Hepatocyte (in vitro differentiated cells): Measurements from ENCODE around the gene TMEM174. TPM values are rescaled to one million over a fixed set of nuclear protein-coding genes. Genes with fewer than 3 reads are reported as not detected.
"Not testable (repeated sequence)": the region's sequence is repeated elsewhere in the genome, so short reads cannot be mapped to it uniquely, and the experiment has no call there.

Experiments used
- DNase-seq: peaks from one replicate; pipeline ENCODE4 v3.0.0-alpha.2; 2016; ENCODE audit warnings: low spot score
- H2AFZ ChIP-seq: fragments of 200-600 bp; sonication (generic); 2 replicates; pipeline ENCODE4 v1.6.0; 2016; ENCODE audit warnings: antibody characterized with exemption, mild to moderate bottlenecking
- H3K27ac ChIP-seq: fragments of 200-600 bp; sonication (generic); 2 replicates; pipeline ENCODE4 v1.5.1; 2016; ENCODE audit warnings: mild to moderate bottlenecking
- H3K27me3 ChIP-seq: fragments of 200-600 bp; sonication (generic); 2 replicates; pipeline ENCODE4 v1.6.1; 2016
- H3K36me3 ChIP-seq: fragments of 200-600 bp; sonication (generic); replicated peaks from 2 replicates; pipeline ENCODE4 v1.5.1; 2016; ENCODE audit warnings: low read depth; ENCODE audit not compliant: insufficient read depth
- H3K4me1 ChIP-seq: fragments of 200-600 bp; sonication (generic); 2 replicates; pipeline ENCODE4 v1.5.1; 2016; ENCODE audit warnings: mild to moderate bottlenecking, moderate library complexity; ENCODE audit not compliant: insufficient read depth
- H3K4me2 ChIP-seq: fragments of 200-600 bp; sonication (generic); 2 replicates; pipeline ENCODE4 v1.6.0; 2016
- H3K4me3 ChIP-seq: fragments of 200-600 bp; sonication (generic); 2 replicates; pipeline ENCODE4 v1.5.1; 2016; ENCODE audit warnings: mild to moderate bottlenecking
- H3K79me2 ChIP-seq: fragments of 200-600 bp; sonication (generic); 2 replicates; pipeline ENCODE4 v1.6.0; 2017; ENCODE audit warnings: mild to moderate bottlenecking
- H3K9me2 ChIP-seq: fragments of 200-600 bp; sonication (generic); replicated peaks from 2 replicates; pipeline ENCODE4 v1.6.0; 2017; ENCODE audit warnings: mild to moderate bottlenecking; ENCODE audit not compliant: insufficient read depth
- H3K9me3 ChIP-seq: fragments of 200-600 bp; sonication (generic); 2 replicates; pipeline ENCODE4 v1.5.1; 2016; ENCODE audit warnings: low read depth, mild to moderate bottlenecking
- H4K20me1 ChIP-seq: fragments of 200-600 bp; sonication (generic); 2 replicates; pipeline ENCODE4 v1.6.0; 2016; ENCODE audit warnings: mild to moderate bottlenecking; ENCODE audit not compliant: insufficient read depth, poor library complexity, severe bottlenecking
- EZH2 ChIP-seq: fragments of 200-600 bp; sonication (generic); IDR thresholded peaks from 2 replicates; pipeline ENCODE4 v1.6.1; 2016; ENCODE audit warnings: antibody characterized with exemption, mild to moderate bottlenecking, borderline replicate concordance
- EZH2phosphoT487 ChIP-seq: fragments of 200-600 bp; sonication (generic); IDR thresholded peaks from one replicate; pipeline ENCODE4 v1.6.1; 2018; ENCODE audit warnings: antibody characterized with exemption, mild to moderate bottlenecking, low read depth, moderate library complexity; ENCODE audit not compliant: unreplicated experiment, severe bottlenecking
- WGBS: methylation state at CpG from one replicate; pipeline ENCODE4 v1.1.6; 2016; ENCODE audit warnings: low lambda C conversion rate; ENCODE audit errors: missing lambda C conversion rate; 5-methylcytosine and 5-hydroxymethylcytosine counted together
- polyA plus RNA-seq: library from polyadenylated mRNA; unstranded; fragments of >200 nt; fragmentation: Nextera tagmentation; extraction: Ambion mirVana; gene quantifications from 2 replicates; pipeline ENCODE4 v1.2.1, GENCODE V29; 2016
- total RNA-seq: library from RNA; depleted of rRNA; stranded (reverse); fragments of >200 nt; gene quantifications from 2 replicates; pipeline ENCODE4 v1.2.3, GENCODE V29; 2014
- TF ChIP-seq, protein P1 (sequence below): fragments of 200-600 bp; sonication (generic); IDR thresholded peaks from 2 replicates; pipeline ENCODE4 v1.5.1; 2016; ENCODE audit warnings: antibody characterized with exemption, mild to moderate bottlenecking; ENCODE audit not compliant: poor library complexity

TMEM174 gene
- total and polyA plus RNA-seq, 2 experiments from 2014 or later = not detected

DNA sequence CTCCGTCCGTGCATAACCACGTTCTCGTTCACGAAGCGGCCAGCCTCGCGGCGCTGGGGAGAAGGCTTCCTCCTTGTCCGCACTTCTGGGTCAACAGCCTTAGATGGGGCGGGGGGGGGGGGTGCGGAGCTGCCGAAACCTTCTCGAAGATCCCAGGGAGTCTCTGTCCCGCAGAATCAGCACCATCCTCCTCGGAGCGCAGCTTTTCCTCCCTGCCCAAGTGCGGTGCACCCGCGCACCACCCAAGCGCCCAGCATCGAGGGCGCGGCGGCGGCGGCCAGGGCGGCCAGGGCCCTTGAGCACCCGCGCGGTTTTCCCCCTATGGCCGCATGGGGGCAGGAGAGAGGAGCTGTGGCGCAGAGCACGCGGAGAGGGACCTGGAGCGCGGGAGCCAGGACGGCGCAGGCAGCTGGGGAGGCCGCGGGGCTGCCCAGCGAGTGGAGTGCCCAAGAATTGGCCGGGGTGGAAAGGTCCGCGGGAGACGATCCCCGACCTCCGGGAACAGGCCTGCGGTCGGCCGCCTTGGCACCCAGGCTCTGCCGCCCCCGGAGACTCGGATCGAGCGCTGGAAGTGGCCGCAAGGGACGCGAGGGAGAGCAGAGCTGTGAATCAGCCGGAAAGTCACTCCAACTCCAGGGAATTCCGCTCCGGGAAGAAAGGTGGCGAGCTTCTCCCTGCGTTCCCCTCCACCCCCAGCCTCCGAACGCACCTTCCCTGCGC is 43.1 kb downstream of the TMEM174 start:
- no peaks in the 10 kb centered on the region for H3K9me2 ChIP-seq
- peaks cover 63% of the 10 kb centered on the region for H3K27me3 ChIP-seq
- H3K36me3 ChIP-seq = no peaks in the 10 kb centered on the region
- no peaks in the 10 kb centered on the region for H4K20me1 ChIP-seq
- DNase-seq = peak; percentile 91
- H3K4me3 ChIP-seq = peak overlapping the region; percentile 58
- no peaks in the 10 kb centered on the region for H3K79me2 ChIP-seq
- TF ChIP-seq EZH2phosphoT487 = no peak
- peak; percentile 38 for TF ChIP-seq EZH2
- TF ChIP-seq, protein P1, sequence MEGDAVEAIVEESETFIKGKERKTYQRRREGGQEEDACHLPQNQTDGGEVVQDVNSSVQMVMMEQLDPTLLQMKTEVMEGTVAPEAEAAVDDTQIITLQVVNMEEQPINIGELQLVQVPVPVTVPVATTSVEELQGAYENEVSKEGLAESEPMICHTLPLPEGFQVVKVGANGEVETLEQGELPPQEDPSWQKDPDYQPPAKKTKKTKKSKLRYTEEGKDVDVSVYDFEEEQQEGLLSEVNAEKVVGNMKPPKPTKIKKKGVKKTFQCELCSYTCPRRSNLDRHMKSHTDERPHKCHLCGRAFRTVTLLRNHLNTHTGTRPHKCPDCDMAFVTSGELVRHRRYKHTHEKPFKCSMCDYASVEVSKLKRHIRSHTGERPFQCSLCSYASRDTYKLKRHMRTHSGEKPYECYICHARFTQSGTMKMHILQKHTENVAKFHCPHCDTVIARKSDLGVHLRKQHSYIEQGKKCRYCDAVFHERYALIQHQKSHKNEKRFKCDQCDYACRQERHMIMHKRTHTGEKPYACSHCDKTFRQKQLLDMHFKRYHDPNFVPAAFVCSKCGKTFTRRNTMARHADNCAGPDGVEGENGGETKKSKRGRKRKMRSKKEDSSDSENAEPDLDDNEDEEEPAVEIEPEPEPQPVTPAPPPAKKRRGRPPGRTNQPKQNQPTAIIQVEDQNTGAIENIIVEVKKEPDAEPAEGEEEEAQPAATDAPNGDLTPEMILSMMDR = peak; percentile 76
- H3K4me2 ChIP-seq = peak overlapping the region; percentile 98
- H2AFZ ChIP-seq = peak overlapping the region; percentile 82
- no peak overlapping the region for H3K27ac ChIP-seq
- 1% methylated on average over 65 of the region's 67 CpGs for WGBS
- H3K4me1 ChIP-seq = peaks cover 6% of the 10 kb centered on the region
- no peaks in the 10 kb centered on the region for H3K9me3 ChIP-seq

DNA sequence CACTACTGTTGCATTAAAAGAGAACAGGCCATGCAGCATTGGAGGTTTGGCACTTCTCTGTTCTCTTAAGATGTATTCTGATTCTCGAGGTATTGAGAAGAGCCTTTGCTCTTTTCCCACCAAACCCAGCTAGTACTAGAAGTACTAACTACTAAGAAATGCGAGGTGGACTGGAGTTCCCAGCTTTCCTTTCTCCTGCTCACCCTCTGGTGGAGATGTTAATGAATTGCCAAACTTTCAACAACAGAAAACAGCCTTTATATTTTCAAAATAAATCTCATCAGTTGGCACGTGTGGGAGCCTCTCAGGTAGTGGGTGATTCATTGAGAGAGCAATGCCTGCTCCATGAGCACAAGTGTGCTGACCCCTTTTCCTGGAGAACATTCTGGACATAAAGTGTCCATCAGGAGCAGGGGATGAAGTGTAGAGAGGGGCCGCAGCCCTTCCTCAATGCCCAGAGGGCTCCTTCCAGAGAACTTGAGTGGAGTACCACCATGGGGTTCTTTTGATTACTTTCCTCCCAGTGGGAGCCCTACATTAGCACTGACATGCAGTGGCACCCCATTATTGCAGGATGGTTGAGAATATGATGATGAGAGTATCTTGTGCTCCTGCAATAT is 45.7 kb downstream of the TMEM174 start:
- H3K27ac ChIP-seq = no peak overlapping the region
- no peaks in the 10 kb centered on the region for H3K9me3 ChIP-seq
- no peaks in the 10 kb centered on the region for H3K36me3 ChIP-seq
- H3K27me3 ChIP-seq = peaks cover 61% of the 10 kb centered on the region
- H3K9me2 ChIP-seq = no peaks in the 10 kb centered on the region
- no peak overlapping the region for H3K4me3 ChIP-seq
- TF ChIP-seq, protein P1 = peak; percentile 45
- no peak for TF ChIP-seq EZH2phosphoT487
- H3K4me1 ChIP-seq = peaks cover 6% of the 10 kb centered on the region
- H3K4me2 ChIP-seq = no peak overlapping the region
- H4K20me1 ChIP-seq = no peaks in the 10 kb centered on the region
- H2AFZ ChIP-seq = no peak overlapping the region
- DNase-seq = peak; percentile 42
- H3K79me2 ChIP-seq = no peaks in the 10 kb centered on the region
- WGBS = 51% methylated on average over 4 of the region's 4 CpGs

DNA sequence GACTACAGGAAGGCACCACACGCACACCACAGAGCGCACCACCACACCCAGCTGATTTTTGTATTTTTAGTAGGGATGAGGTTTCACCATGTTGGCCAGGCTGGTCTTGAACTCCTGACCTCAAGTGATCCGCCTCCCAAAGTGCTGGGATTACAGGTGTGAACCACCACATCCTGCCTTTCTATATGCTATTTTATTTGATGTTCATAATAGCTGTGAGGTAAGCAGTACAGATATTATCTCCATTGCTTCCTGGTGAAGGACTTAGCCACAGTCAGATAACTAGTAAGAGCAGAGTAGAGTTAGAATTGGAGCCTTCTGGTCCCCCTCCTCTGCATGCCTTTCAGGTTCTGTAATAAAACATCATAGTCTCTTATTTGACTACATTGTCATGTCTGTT is 46.3 kb downstream of the TMEM174 start:
- peaks cover 54% of the 10 kb centered on the region for H3K27me3 ChIP-seq
- H3K9me3 ChIP-seq, H3K4me2 ChIP-seq: not testable (repeated sequence)

DNA sequence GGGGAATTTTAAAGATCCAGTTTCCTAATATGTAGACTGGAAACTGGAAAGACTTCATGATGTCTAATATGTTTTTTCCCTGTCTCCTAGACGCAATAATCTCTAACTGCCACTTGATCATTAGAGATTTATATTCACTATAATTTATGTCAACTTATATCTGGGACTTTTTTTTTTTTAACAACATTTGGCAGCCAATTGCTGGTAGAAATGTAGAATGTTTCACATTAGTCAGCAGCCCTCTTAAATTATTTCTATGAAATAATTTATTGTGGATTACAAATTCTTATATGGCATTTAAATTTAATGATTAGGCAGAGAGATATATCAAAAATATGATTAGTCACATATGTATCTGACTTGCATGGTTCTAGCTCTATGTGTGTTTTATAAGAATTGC is 48.2 kb downstream of the TMEM174 start:
- no peaks in the 10 kb centered on the region for H3K4me1 ChIP-seq
- H3K36me3 ChIP-seq = no peaks in the 10 kb centered on the region
- DNase-seq = no peak
- no peaks in the 10 kb centered on the region for H4K20me1 ChIP-seq
- 81% methylated on average over 1 of the region's 1 CpG for WGBS
- no peaks in the 10 kb centered on the region for H3K9me2 ChIP-seq
- H3K4me3 ChIP-seq = no peak overlapping the region
- no peaks in the 10 kb centered on the region for H3K9me3 ChIP-seq
- H3K4me2 ChIP-seq = no peak overlapping the region
- TF ChIP-seq EZH2phosphoT487 (no peak), EZH2 (no peak)
- TF ChIP-seq, protein P1 = no peak
- no peak overlapping the region for H3K27ac ChIP-seq
- H2AFZ ChIP-seq = no peak overlapping the region
- peaks cover 54% of the 10 kb centered on the region for H3K27me3 ChIP-seq
- no peaks in the 10 kb centered on the region for H3K79me2 ChIP-seq

More for the DNA sequence above, 46.3 kb downstream of the TMEM174 start:
- not testable (repeated sequence) for H3K9me2 ChIP-seq, H3K36me3 ChIP-seq, DNase-seq, H3K4me1 ChIP-seq, H2AFZ ChIP-seq, H4K20me1 ChIP-seq, H3K27ac ChIP-seq, H3K4me3 ChIP-seq, H3K79me2 ChIP-seq
- 81% methylated on average over 3 of the region's 3 CpGs for WGBS
